HG03575 (cell line): ENCODE data around the gene IBA57.
"Not testable (repeated sequence)": the region's sequence is repeated elsewhere in the genome, so short reads cannot be mapped to it uniquely, and the experiment has no call there.

Source experiments
- ATAC-seq: cut with Tn5 transposase; IDR thresholded peaks from one replicate; pipeline ENCODE4 v1.9.1; 2021; ENCODE audit not compliant: unreplicated experiment, insufficient number of reproducible peaks, low FRiP score; ENCODE audit errors: extremely low read depth

IBA57 gene

GRCh38 chr1:228164561-228165371 lies 838 bp upstream of the IBA57 start:
- ATAC-seq: peak; percentile 6

- ATAC-seq: peak; percentile 6
These were observed 749 bp downstream of the IBA57 start for GRCh38 chr1:228166170-228166936.

GRCh38 chr1:228168563-228169270 lies 3.1 kb downstream of the IBA57 start:
- no peak for ATAC-seq

GRCh38 chr1:228169345-228169744 lies 3.7 kb downstream of the IBA57 start:
- no peak for ATAC-seq

- no peak for ATAC-seq
These were observed 5.1 kb downstream of the IBA57 start for GRCh38 chr1:228170666-228171065.

- ATAC-seq: no peak
These were observed 5.8 kb downstream of the IBA57 start for GRCh38 chr1:228171221-228171891.

GRCh38 chr1:228172591-228173527 lies 7.3 kb downstream of the IBA57 start:
- ATAC-seq: no peak

GRCh38 chr1:228173528-228174481 lies 8.2 kb downstream of the IBA57 start:
- not testable (repeated sequence) for ATAC-seq

GRCh38 chr1:228174482-228175315 lies 9.1 kb downstream of the IBA57 start:
- no peak for ATAC-seq

- no peak for ATAC-seq
These were observed 9.9 kb downstream of the IBA57 start for GRCh38 chr1:228175316-228176023.

- no peak for ATAC-seq
These were observed 10.4 kb downstream of the IBA57 start for GRCh38 chr1:228176024-228176395.

- ATAC-seq: no peak
These were observed 11.0 kb downstream of the IBA57 start for GRCh38 chr1:228176461-228177182.

- no peak for ATAC-seq
These were observed 11.5 kb downstream of the IBA57 start for GRCh38 chr1:228177183-228177475.

- ATAC-seq: no peak
These were observed 12.4 kb downstream of the IBA57 start for GRCh38 chr1:228177721-228178710.
